Liver (tissue), 9 donors: ENCODE data around the gene GPR161. TPM values are rescaled to one million over a fixed set of nuclear protein-coding genes. Genes with fewer than 3 reads are reported as not detected.

Experiments used
- DNase-seq: peaks from one replicate; pipeline ENCODE4 v3.0.0-alpha.2; 2017; ENCODE audit warnings: low spot score
- H3K27ac ChIP-seq, 2 donors: one replicate each; pipeline ENCODE4 v1.7.0; 2013; ENCODE audit warnings: inconsistent platforms in 2 of 2, low read length in 2 of 2, control low read depth in 1 of 2, low read depth in 1 of 2, mild to moderate bottlenecking in 1 of 2
- H3K27me3 ChIP-seq, 4 donors: one replicate each; pipeline versions ENCODE4 v1.6.1 to v1.7.0; 2013; ENCODE audit warnings: low read length in 3 of 4, inconsistent platforms in 1 of 4, mild to moderate bottlenecking in 1 of 4, moderate library complexity in 1 of 4; ENCODE audit not compliant: control insufficient read depth in 4 of 4, insufficient read depth in 4 of 4
- H3K36me3 ChIP-seq, 4 donors: one replicate each; pipeline versions ENCODE4 v1.6.1 to v1.7.0; 2013; ENCODE audit warnings: low read length in 3 of 4, mild to moderate bottlenecking in 3 of 4, low read depth in 1 of 4, moderate library complexity in 1 of 4; ENCODE audit not compliant: control insufficient read depth in 4 of 4, insufficient read depth in 3 of 4
- H3K4me1 ChIP-seq, 4 donors: one replicate each; pipeline versions ENCODE4 v1.6.1 to v1.7.0; 2013; ENCODE audit warnings: low read length in 3 of 4, mild to moderate bottlenecking in 3 of 4, moderate library complexity in 1 of 4; ENCODE audit not compliant: control insufficient read depth in 4 of 4, insufficient read depth in 4 of 4
- H3K4me3 ChIP-seq, 3 donors: one replicate each; pipeline versions ENCODE4 v1.6.1 to v1.7.0; 2013; ENCODE audit warnings: low read length in 3 of 3, control low read depth in 1 of 3, low read depth in 1 of 3, mild to moderate bottlenecking in 1 of 3
- H3K9ac ChIP-seq, 2 donors: one replicate each; pipeline ENCODE4 v1.7.0; 2013; ENCODE audit warnings: low read length in 2 of 2, mild to moderate bottlenecking in 2 of 2, moderate library complexity in 2 of 2, control low read depth in 1 of 2, low read depth in 1 of 2
- H3K9me3 ChIP-seq, 4 donors: one replicate each; pipeline versions ENCODE4 v1.6.1 to v1.7.0; 2013; ENCODE audit warnings: low read length in 3 of 4; ENCODE audit not compliant: control insufficient read depth in 4 of 4
- CTCF ChIP-seq: fragments of 150-350 bp; IDR thresholded peaks from 2 replicates; pipeline ENCODE4 v1.5.1; 2017; ENCODE audit warnings: improper control_type of control experiment, low read depth, low read length; ENCODE audit not compliant: missing input control
- EGR1 ChIP-seq, 2 donors: IDR thresholded peaks; 2 replicates each; pipeline ENCODE4 v1.6.1; 2016 to 2018; ENCODE audit warnings: antibody characterized with exemption in 2 of 2, low read depth in 2 of 2
- FOXA1 ChIP-seq: IDR thresholded peaks from 2 replicates; pipeline ENCODE4 v1.6.1; 2016; ENCODE audit warnings: antibody characterized with exemption
- FOXA2 ChIP-seq: IDR thresholded peaks from 2 replicates; pipeline ENCODE4 v1.6.1; 2016; ENCODE audit warnings: antibody characterized with exemption
- GABPA ChIP-seq, 2 donors: IDR thresholded peaks in 1 of 2; conservative IDR thresholded peaks in 1 of 2; 2 replicates each; pipeline ENCODE4 v1.6.1; 2016; ENCODE audit warnings: antibody characterized with exemption in 2 of 2, mild to moderate bottlenecking in 1 of 2, moderate library complexity in 1 of 2
- HNF4A ChIP-seq, 2 donors: conservative IDR thresholded peaks; 2 replicates each; pipeline ENCODE4 v1.6.1; 2016; ENCODE audit warnings: antibody characterized with exemption in 2 of 2, mild to moderate bottlenecking in 2 of 2
- HNF4G ChIP-seq: IDR thresholded peaks from 2 replicates; pipeline ENCODE4 v1.6.1; 2016; ENCODE audit warnings: antibody characterized with exemption
- JUND ChIP-seq, 2 donors: IDR thresholded peaks; 2 replicates each; pipeline ENCODE4 v1.6.1; 2016; ENCODE audit warnings: antibody characterized with exemption in 2 of 2
- NR2F2 ChIP-seq: IDR thresholded peaks from 2 replicates; pipeline ENCODE4 v1.6.1; 2016; ENCODE audit warnings: antibody characterized with exemption
- RAD21 ChIP-seq, 2 donors: IDR thresholded peaks; 2 replicates each; pipeline ENCODE4 v1.6.1; 2016; ENCODE audit warnings: antibody characterized with exemption in 2 of 2, mild to moderate bottlenecking in 2 of 2
- REST ChIP-seq: IDR thresholded peaks from 2 replicates; pipeline ENCODE4 v1.6.1; 2016; ENCODE audit warnings: antibody characterized with exemption, mild to moderate bottlenecking
- SP1 ChIP-seq: IDR thresholded peaks from 2 replicates; pipeline ENCODE4 v1.6.1; 2018; ENCODE audit warnings: antibody characterized with exemption, mild to moderate bottlenecking
- TAF1 ChIP-seq: conservative IDR thresholded peaks from 2 replicates; pipeline ENCODE4 v1.6.1; 2016; ENCODE audit warnings: antibody characterized with exemption, mild to moderate bottlenecking
- YY1 ChIP-seq: IDR thresholded peaks from 2 replicates; pipeline ENCODE4 v1.6.1; 2016; ENCODE audit warnings: antibody characterized with exemption, mild to moderate bottlenecking
- ZBTB33 ChIP-seq: IDR thresholded peaks from 2 replicates; pipeline ENCODE4 v1.6.1; 2016; ENCODE audit warnings: antibody characterized with exemption
- WGBS: extraction: QIAGEN DNeasy Blood & Tissue Kit; methylation state at CpG from one replicate; pipeline ENCODE4 v1.1.7; 2013; 5-methylcytosine and 5-hydroxymethylcytosine counted together
- polyA plus RNA-seq, 2 donors: library from polyadenylated mRNA; stranded (reverse) in 1 of 2; unstranded in 1 of 2; fragments of 200-250 nt in 1 of 2; fragments of >200 nt in 1 of 2; fragmentation: Nextera tagmentation in 1 of 2; extraction: Ambion mirVana in 1 of 2; gene quantifications; one replicate each; pipeline versions ENCODE4 v1.2.1 to v1.2.3, GENCODE V29; 2013 to 2015
- total RNA-seq, 2 donors: library from RNA; depleted of rRNA; stranded (reverse); fragments of >200 nt; gene quantifications; one replicate each; pipeline ENCODE4 v1.2.3, GENCODE V29; 2014
- TF ChIP-seq, protein P1 (sequence below): IDR thresholded peaks from 2 replicates; pipeline ENCODE4 v1.6.1; 2016; ENCODE audit warnings: antibody characterized with exemption
- donor health status: healthy.
- donor health status: healthy.
- donor health status: healthy.
- donor health status: healthy.
- donor health status: healthy.

Gene GPR161
- total and polyA plus RNA-seq, 4 donors = 0.33 to 1.1 (median 0.73) TPM

GRCh38 chr1:168119750-168120149, 17.0 kb downstream of the GPR161 start (continued):
- TF ChIP-seq CTCF = no peak
- TF ChIP-seq, protein P1, sequence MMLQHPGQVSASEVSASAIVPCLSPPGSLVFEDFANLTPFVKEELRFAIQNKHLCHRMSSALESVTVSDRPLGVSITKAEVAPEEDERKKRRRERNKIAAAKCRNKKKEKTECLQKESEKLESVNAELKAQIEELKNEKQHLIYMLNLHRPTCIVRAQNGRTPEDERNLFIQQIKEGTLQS = no peak

GRCh38 chr1:168116327-168116799, 20.4 kb downstream of the GPR161 start:
- no peak for DNase-seq
- H3K9ac ChIP-seq = no peak overlapping the region
- WGBS = 84% methylated on average over 6 of the region's 6 CpGs
- H3K9me3 ChIP-seq = no peaks in the 10 kb centered on the region
- no peaks in the 10 kb centered on the region for H3K36me3 ChIP-seq
- H3K27me3 ChIP-seq = no peaks in the 10 kb centered on the region
- H3K4me1 ChIP-seq = no peaks in the 10 kb centered on the region
- H3K27ac ChIP-seq = no peak overlapping the region
- TF ChIP-seq REST = no peak
- no peak for TF ChIP-seq JUND (IDR thresholded peaks at IDR 0.05)
- no peak overlapping the region for H3K4me3 ChIP-seq

DNA sequence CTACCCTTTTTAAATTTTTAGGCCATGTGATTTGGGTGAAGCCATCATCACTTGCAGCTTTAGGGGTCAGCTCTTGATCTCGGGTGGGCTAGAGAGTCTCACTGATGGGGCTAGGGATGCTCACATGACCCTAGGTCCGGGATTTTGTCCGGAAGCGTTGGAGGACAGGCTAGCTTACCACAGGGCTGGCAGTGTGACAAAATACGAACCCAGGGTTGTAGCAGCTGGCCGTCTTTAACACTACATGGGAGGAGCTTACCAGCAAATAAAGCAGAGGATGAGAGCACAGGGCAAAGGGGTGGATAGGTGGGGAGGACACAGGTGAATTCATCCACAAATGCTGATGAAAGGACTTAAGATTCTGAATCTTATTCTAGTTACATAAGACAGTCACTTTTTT, 21.9 kb downstream of the GPR161 start:
- DNase-seq = no peak
- no peaks in the 10 kb centered on the region for H3K36me3 ChIP-seq
- TF ChIP-seq YY1 (no peak), REST (no peak), FOXA2 (no peak), GABPA (IDR thresholded peaks at IDR 0.05 in 1 of 2, conservative IDR thresholded peaks at IDR 0.05 in 1 of 2) (no peak), HNF4G (no peak), NR2F2 (no peak), HNF4A (conservative IDR thresholded peaks at IDR 0.05) (no peak), ZBTB33 (no peak), JUND (IDR thresholded peaks at IDR 0.05) (no peak), CTCF (no peak), FOXA1 (no peak), SP1 (no peak), RAD21 (IDR thresholded peaks at IDR 0.05) (no peak), EGR1 (IDR thresholded peaks at IDR 0.05; ENCODE audit: low read depth in 2 of 2) (no peak), TAF1 (no peak)
- TF ChIP-seq, protein P1 = no peak
- H3K9ac ChIP-seq = no peak overlapping the region
- WGBS = 79% methylated on average over 6 of the region's 6 CpGs
- H3K9me3 ChIP-seq = no peaks in the 10 kb centered on the region
- H3K4me3 ChIP-seq = no peak overlapping the region
- H3K4me1 ChIP-seq = no peaks in the 10 kb centered on the region
- no peak overlapping the region for H3K27ac ChIP-seq
- H3K27me3 ChIP-seq = no peaks in the 10 kb centered on the region
